IPS DF 6.9 (cell line): Measurements from ENCODE around the gene WAS.
"Not testable (repeated sequence)": the region's sequence is repeated elsewhere in the genome, so short reads cannot be mapped to it uniquely, and the experiment has no call there.

Experiments used
- DNase-seq: peaks from one replicate; pipeline ENCODE4 v3.0.0-alpha.2; 2013; ENCODE audit warnings: low read depth, low spot score
- H3K27ac ChIP-seq: one replicate; pipeline ENCODE4 v1.5.1; 2013; ENCODE audit warnings: low read length, control low read depth
- H3K27me3 ChIP-seq: 2 replicates; pipeline ENCODE4 v1.6.1; 2013; ENCODE audit warnings: mild to moderate bottlenecking, low read length; ENCODE audit not compliant: control insufficient read depth, insufficient read depth
- H3K36me3 ChIP-seq: 2 replicates; pipeline ENCODE4 v1.6.1; 2013; ENCODE audit warnings: low read length; ENCODE audit not compliant: control insufficient read depth, insufficient read depth
- H3K4me1 ChIP-seq: 2 replicates; pipeline ENCODE4 v1.6.1; 2013; ENCODE audit warnings: low read length; ENCODE audit not compliant: control insufficient read depth, insufficient read depth
- H3K4me3 ChIP-seq: 2 replicates; pipeline ENCODE4 v1.5.1; 2013; ENCODE audit warnings: mild to moderate bottlenecking, low read length
- H3K9me3 ChIP-seq: 2 replicates; pipeline ENCODE4 v1.6.1; 2013; ENCODE audit warnings: low read length, inconsistent platforms; ENCODE audit not compliant: control insufficient read depth, insufficient read depth
- WGBS: extraction: QIAGEN DNeasy Blood & Tissue Kit; methylation state at CpG from one replicate; pipeline ENCODE4 v1.1.7; 2013; ENCODE audit warnings: mixed read lengths, missing lambda C conversion rate; ENCODE audit not compliant: insufficient read length, insufficient coverage; 5-methylcytosine and 5-hydroxymethylcytosine counted together

Gene WAS

DNA sequence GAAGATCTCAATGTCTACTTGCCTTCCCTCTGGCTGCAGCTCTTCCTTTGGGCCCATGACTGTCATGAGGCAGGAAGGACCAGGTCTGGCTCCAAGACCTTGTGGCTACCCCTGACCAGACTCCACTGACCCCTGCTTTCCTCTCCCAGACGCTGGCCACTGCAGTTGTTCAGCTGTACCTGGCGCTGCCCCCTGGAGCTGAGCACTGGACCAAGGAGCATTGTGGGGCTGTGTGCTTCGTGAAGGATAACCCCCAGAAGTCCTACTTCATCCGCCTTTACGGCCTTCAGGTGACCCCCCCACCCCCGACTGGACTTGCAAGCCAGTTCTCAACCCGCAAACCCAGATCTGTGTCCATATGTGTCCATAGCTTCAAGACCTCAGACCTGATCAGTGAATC is 535 bp downstream of the WAS start:
- no peak overlapping the region for H3K27ac ChIP-seq
- no CpG with 5 or more reads among the region's 7 CpGs for WGBS
- no peak overlapping the region for H3K4me3 ChIP-seq
- H3K4me1 ChIP-seq: no peaks in the 10 kb centered on the region
- H3K27me3 ChIP-seq: no peaks in the 10 kb centered on the region
- no peak for DNase-seq
- H3K36me3 ChIP-seq: no peaks in the 10 kb centered on the region
- H3K9me3 ChIP-seq: no peaks in the 10 kb centered on the region

DNA sequence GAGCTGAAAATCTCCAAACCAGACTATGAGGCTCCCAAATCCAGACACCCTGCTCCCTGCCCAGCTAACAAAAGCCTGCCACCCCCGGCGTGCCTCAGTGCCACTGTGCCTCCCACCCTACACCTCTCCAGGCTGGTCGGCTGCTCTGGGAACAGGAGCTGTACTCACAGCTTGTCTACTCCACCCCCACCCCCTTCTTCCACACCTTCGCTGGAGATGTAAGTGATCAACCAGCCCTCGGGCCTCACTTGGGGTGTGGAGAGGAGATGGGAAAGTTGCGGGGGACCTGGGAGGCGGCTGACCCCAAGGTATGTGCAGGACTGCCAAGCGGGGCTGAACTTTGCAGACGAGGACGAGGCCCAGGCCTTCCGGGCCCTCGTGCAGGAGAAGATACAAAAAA is 1.8 kb downstream of the WAS start:
- Histone ChIP-seq H3K9me3 (no peaks in the 10 kb centered on the region), H3K4me1 (no peaks in the 10 kb centered on the region), H3K36me3 (no peaks in the 10 kb centered on the region), H3K27me3 (no peaks in the 10 kb centered on the region), H3K27ac (no peak overlapping the region), H3K4me3 (no peak overlapping the region)
- WGBS: no CpG with 5 or more reads among the region's 12 CpGs
- DNase-seq: no peak

DNA sequence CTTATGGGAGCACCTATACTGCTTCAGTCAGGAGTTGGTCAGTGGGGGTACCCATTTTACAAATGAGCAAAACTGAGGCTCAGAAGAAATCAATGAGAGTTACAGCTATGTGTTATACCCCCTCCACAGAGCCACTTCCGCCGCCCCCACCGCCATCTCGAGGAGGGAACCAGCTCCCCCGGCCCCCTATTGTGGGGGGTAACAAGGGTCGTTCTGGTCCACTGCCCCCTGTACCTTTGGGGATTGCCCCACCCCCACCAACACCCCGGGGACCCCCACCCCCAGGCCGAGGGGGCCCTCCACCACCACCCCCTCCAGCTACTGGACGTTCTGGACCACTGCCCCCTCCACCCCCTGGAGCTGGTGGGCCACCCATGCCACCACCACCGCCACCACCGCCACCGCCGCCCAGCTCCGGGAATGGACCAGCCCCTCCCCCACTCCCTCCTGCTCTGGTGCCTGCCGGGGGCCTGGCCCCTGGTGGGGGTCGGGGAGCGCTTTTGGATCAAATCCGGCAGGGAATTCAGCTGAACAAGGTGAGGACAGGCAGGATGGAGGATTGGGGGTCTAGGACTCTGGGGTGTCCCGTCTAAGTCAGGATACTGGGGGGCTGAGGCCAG is 5.0 kb downstream of the WAS start:
- DNase-seq: no peak
- H3K4me1 ChIP-seq: no peaks in the 10 kb centered on the region
- H3K4me3 ChIP-seq: no peak overlapping the region
- WGBS: no CpG with 5 or more reads among the region's 19 CpGs
- H3K27ac ChIP-seq: no peak overlapping the region
- no peaks in the 10 kb centered on the region for H3K9me3 ChIP-seq
- no peaks in the 10 kb centered on the region for H3K27me3 ChIP-seq
- H3K36me3 ChIP-seq: no peaks in the 10 kb centered on the region

DNA sequence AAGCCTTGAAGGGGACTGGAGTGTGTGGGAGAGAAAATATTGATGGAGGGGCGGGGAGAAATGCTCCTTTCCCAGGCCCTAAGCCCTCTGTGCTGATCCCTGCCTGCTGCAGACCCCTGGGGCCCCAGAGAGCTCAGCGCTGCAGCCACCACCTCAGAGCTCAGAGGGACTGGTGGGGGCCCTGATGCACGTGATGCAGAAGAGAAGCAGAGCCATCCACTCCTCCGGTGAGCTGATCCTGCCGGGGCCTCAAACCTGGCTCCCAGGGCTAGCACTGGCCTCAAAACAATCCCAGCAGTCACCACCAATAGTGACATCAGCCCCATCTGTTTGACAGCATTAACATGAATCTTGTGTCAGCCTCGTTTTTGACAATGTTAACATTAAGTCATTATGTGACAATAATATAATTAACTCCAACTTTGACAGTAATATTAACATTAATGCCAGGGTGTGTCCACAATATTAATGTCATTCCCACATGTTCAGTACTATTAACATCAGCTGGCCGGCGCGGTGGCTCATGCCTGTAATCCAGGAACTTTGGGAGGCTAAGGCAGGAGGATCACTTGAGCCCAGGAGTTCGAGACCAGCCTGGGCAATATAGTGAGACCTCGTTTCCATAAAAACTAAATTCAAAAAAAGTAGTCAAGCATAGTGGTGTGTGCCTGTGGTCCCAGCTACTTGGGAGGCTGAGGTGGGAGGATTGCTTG is 5.8 kb downstream of the WAS start:
- no peak overlapping the region for H3K4me3 ChIP-seq
- H3K36me3 ChIP-seq: no peaks in the 10 kb centered on the region
- no peak for DNase-seq
- no peak overlapping the region for H3K27ac ChIP-seq
- no peaks in the 10 kb centered on the region for H3K4me1 ChIP-seq
- no peaks in the 10 kb centered on the region for H3K9me3 ChIP-seq
- H3K27me3 ChIP-seq: no peaks in the 10 kb centered on the region
- WGBS: no CpG with 5 or more reads among the region's 11 CpGs

DNA sequence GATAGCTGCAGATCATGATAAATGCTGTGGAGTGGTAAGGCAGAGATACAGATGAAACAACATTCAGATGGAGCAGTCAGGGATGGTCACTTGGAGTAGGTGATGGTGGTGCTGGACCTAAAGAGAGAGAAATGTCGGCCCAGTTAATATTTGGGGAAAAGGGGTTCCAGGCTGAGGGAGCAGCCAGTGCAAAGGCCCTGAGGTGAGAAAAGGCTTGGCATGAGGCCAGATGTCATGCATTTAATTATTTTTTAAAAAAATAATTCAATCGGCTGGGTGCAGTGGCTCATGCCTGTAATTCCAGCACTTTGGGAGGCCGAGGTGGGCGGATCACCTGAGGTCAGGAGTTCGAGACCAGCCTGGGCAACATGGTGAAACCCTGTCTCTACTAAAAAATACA is 8.1 kb downstream of the WAS start:
- H3K4me3 ChIP-seq, H3K27ac ChIP-seq, H3K36me3 ChIP-seq, H3K27me3 ChIP-seq, H3K4me1 ChIP-seq, DNase-seq, H3K9me3 ChIP-seq: not testable (repeated sequence)
- no CpG with 5 or more reads among the region's 5 CpGs for WGBS

DNA sequence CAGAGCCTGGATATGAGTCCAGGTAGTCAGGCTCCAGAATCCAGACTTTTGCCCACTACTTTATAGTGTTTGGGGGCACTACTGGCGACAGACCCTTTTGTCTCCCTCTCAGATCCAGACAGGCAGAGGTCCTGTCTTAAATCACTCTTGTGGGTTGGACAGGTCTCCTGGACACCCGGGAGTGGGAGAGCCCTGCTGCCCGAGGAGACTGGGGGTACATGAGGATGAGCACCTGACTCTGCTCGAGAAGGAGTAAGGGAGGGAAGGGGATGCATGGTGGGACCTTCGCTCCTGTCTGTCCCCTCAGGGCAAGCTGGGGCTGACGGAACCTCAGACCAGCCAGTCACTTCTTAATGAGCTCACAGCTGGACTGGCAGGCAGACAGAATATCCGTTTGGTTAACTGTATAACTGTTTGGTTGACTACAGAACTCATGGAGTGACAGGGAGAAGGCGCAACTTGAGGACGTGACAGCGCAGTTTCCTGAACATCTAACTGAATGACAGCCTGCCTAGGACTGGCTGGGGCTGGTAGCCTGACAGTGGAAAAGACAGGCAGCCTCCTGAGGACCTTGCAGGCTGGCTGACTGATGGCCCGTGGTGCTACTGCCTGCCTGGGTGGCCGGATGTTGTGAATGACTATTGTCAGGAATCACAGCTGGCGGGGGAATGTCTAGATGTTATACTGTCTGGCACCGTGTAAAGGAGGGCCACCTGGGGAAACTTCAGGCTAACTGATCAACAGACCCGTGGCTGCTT is 11.4 kb downstream of the WAS start:
- no peak overlapping the region for H3K27ac ChIP-seq
- WGBS: no CpG with 5 or more reads among the region's 15 CpGs
- peaks cover 3% of the 10 kb centered on the region for H3K36me3 ChIP-seq
- DNase-seq: no peak
- no peaks in the 10 kb centered on the region for H3K9me3 ChIP-seq
- H3K27me3 ChIP-seq: no peaks in the 10 kb centered on the region
- H3K4me3 ChIP-seq: no peak overlapping the region
- H3K4me1 ChIP-seq: peaks cover 4% of the 10 kb centered on the region; the same call in 1 of the 2 replicates

DNA sequence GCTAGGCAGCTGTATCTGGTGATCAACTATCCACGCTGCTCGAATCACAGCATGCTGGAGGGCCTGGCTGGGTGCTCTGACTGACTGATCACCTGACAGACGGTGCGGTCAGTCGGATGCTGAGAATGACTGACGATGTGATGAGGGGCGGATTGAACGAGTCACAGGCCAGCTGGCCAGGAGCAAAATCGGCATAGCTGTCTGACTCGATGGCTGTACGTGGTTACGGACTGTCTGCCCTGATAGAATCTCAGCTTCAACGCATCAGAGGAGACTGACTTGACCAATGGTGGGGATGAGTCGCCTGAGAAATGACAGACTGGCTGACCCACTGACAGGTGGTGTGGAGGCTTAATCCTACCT is 11.9 kb downstream of the WAS start:
- H3K9me3 ChIP-seq: no peaks in the 10 kb centered on the region
- no peak overlapping the region for H3K4me3 ChIP-seq
- no CpG with 5 or more reads among the region's 14 CpGs for WGBS
- H3K27ac ChIP-seq: no peak overlapping the region
- peaks cover 4% of the 10 kb centered on the region; the same call in 1 of the 2 replicates for H3K4me1 ChIP-seq
- H3K36me3 ChIP-seq: peaks cover 9% of the 10 kb centered on the region
- DNase-seq: no peak
- no peaks in the 10 kb centered on the region for H3K27me3 ChIP-seq

DNA sequence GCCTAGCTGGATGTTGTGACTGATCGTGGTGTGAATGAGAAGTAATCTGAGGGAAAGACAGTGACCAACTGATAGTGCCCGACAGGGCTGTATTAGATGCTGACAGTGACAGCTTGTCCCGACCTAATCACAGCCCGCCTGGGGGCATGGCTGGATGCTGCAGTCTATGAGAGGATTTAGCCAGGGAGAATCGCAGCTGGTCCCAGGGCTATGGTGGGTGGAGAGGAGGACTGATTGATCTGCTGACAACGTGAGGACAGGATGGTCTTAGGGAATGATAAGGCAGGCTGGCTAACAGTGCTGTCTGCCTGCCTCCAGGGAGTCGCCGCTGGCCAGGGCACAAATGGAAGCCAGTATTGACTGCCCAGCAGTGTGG is 12.3 kb downstream of the WAS start:
- DNase-seq: no peak
- Histone ChIP-seq H3K4me3 (peak overlapping the region; percentile 92; the same call in 1 of the 2 replicates), H3K27me3 (no peaks in the 10 kb centered on the region), H3K27ac (no peak overlapping the region), H3K9me3 (no peaks in the 10 kb centered on the region), H3K36me3 (peaks cover 13% of the 10 kb centered on the region), H3K4me1 (peaks cover 4% of the 10 kb centered on the region; the same call in 1 of the 2 replicates)
- WGBS: no CpG with 5 or more reads among the region's 8 CpGs

DNA sequence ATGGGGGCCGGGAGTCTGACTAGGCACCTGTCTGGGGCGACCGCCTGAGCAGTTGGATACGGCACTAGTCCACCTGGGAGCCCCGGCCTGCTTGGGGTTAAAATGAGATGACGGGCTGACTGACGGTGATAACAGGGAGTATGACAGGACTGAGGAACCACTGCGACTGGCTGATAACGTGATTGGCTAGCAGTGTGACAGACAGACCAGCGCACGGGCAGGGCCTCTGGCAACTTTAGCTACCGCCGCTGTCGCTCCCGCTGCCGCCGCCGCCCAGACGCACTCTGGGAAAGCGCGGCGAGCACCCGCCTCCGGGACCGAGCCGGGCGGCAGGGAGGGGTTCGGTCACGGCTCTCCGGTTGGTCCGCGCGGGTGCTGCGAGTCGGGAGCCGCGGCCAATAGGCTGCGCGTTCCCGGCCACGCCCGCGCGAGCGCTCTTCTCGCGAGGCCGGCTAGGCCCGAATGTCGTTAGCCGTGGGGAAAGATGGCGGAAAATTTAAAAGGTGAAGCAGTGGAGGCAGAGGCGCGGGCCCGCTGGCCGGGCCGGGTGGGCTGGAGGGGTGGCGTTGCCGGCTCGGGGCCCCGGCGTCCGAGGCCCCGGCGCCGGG is 12.8 kb downstream of the WAS start, which contains the start of gene SUV39H1:
Gene SUV39H1 (plus strand): TSS at position 434 of the 608 bp plus-strand sequence. CDS start 51 bp downstream, at position 485.
- no CpG with 5 or more reads among the region's 66 CpGs for WGBS
- Histone ChIP-seq H3K4me3 (peak within 1 kb of the TSS; percentile 92), H3K9me3 (no peaks in the 10 kb centered on the region), H3K27me3 (no peaks in the 10 kb centered on the region), H3K27ac (no peak within 1 kb of the TSS), H3K36me3 (peaks cover 16% of the 10 kb centered on the region), H3K4me1 (peaks cover 4% of the 10 kb centered on the region; the same call in 1 of the 2 replicates)
- DNase-seq: peak; percentile 33
